Islet of Langerhans (tissue), 1 donor: Measurements from ENCODE around the gene SLC41A2.
"Not testable (repeated sequence)": the region's sequence is repeated elsewhere in the genome, so short reads cannot be mapped to it uniquely, and the experiment has no call there.

ENCODE experiments used
- FAIRE-seq: peaks from one replicate; lab custom pipeline; 2011; peaks lifted over from hg19 to GRCh38; lab: Jason Lieb, UNC

Gene SLC41A2

GRCh38 chr12:104964167-104964855, 6.2 kb upstream of the SLC41A2 start:
- FAIRE-seq: no peak

GRCh38 chr12:104963757-104964156, 5.7 kb upstream of the SLC41A2 start:
- FAIRE-seq: no peak

GRCh38 chr12:104960464-104960863, 2.4 kb upstream of the SLC41A2 start:
- no peak for FAIRE-seq

GRCh38 chr12:104959335-104959841, 1.3 kb upstream of the SLC41A2 start:
- no peak for FAIRE-seq

- FAIRE-seq: no peak
These were observed 780 bp upstream of the SLC41A2 start for GRCh38 chr12:104958805-104959334.

GRCh38 chr12:104957719-104958000, 430 bp downstream of the SLC41A2 start:
- no peak for FAIRE-seq

- FAIRE-seq: no peak
These were observed 996 bp downstream of the SLC41A2 start for GRCh38 chr12:104956870-104957718.

- FAIRE-seq: no peak
These were observed 2.4 kb downstream of the SLC41A2 start for GRCh38 chr12:104955703-104956102.

GRCh38 chr12:104953323-104953722, 4.8 kb downstream of the SLC41A2 start:
- FAIRE-seq: no peak

GRCh38 chr12:104952816-104953215, 5.3 kb downstream of the SLC41A2 start:
- FAIRE-seq: no peak

- peak; percentile 56 for FAIRE-seq
These were observed 6.2 kb downstream of the SLC41A2 start for GRCh38 chr12:104951759-104952509.

GRCh38 chr12:104948716-104949115, 9.4 kb downstream of the SLC41A2 start:
- FAIRE-seq: not testable (repeated sequence)

GRCh38 chr12:104944252-104944651, 13.8 kb downstream of the SLC41A2 start:
- FAIRE-seq: no peak

- not testable (repeated sequence) for FAIRE-seq
These were observed 14.7 kb downstream of the SLC41A2 start for GRCh38 chr12:104943401-104943800.

GRCh38 chr12:104942075-104942474, 16.0 kb downstream of the SLC41A2 start:
- FAIRE-seq: no peak

- FAIRE-seq: no peak
These were observed 16.6 kb downstream of the SLC41A2 start for GRCh38 chr12:104941454-104941853.

GRCh38 chr12:104939089-104939488, 19.0 kb downstream of the SLC41A2 start:
- FAIRE-seq: no peak

- FAIRE-seq: no peak
These were observed 19.7 kb downstream of the SLC41A2 start for GRCh38 chr12:104938371-104938770.

- no peak for FAIRE-seq
These were observed 22.2 kb downstream of the SLC41A2 start for GRCh38 chr12:104935886-104936285.

- no peak for FAIRE-seq
These were observed 24.3 kb downstream of the SLC41A2 start for GRCh38 chr12:104933778-104934177.

- no peak for FAIRE-seq
These were observed 25.0 kb downstream of the SLC41A2 start for GRCh38 chr12:104933128-104933527.
